ENCODE data around the gene SH3BGR. TPM values are rescaled to one million over a fixed set of nuclear protein-coding genes. Genes with fewer than 3 reads are reported as not detected.

The SH3BGR gene
- total RNA-seq, 2 donors from 2014 or later: 18.8 to 22.4 TPM

DNA sequence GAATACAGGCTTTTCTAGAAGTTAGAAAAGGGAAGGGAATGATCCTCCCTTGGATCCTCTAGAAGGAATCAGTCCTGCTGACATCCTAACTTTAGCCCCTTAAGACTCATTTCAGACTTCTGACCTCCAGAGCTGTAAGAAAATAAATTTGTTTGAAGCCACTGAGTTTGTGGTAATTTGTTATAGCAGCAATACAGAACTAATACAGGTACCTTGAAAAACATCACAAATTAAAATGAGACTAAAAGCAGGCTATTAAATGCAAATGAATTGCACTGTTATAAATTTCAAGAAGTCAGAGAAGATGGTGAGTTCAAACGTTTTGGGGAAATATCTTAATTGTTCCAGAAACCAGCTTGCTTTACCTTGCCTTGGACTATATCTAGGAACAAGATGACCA lies 12.5 kb upstream of the SH3BGR start:
- H3K9ac ChIP-seq (ENCODE audit: extremely low read depth, low read length, poor library complexity, severe bottlenecking): no peak overlapping the region
- Mint-ChIP-seq H3K36me3 (ENCODE audit: low read depth) (peaks cover 8% of the 10 kb centered on the region), H3K4me1 (peaks cover 31% of the 10 kb centered on the region), H3K9me3 (no peaks in the 10 kb centered on the region), H3K27ac (no peak overlapping the region), H3K4me3 (no peak overlapping the region), H3K27me3 (ENCODE audit: insufficient read depth) (peaks cover 2% of the 10 kb centered on the region)
- no peak overlapping the region for H3K27ac ChIP-seq (ENCODE audit: low read depth, low read length)
- H3K4me1 ChIP-seq (ENCODE audit: control insufficient read depth, insufficient read depth, low read length): peaks cover 2% of the 10 kb centered on the region
- DNase-seq: no peak
- peaks cover 11% of the 10 kb centered on the region for H3K36me3 ChIP-seq (ENCODE audit: control insufficient read depth, insufficient read depth, low read length)
- H3K9me3 ChIP-seq (ENCODE audit: control insufficient read depth, low read length): no peaks in the 10 kb centered on the region
- no peak overlapping the region for H3K4me3 ChIP-seq (ENCODE audit: low read length)
- 62 to 100% methylated on average over 1 of the region's 1 CpG for whole genome bisulfite sequencing, 2 experiments (ENCODE audit: insufficient coverage in 1 of 2, insufficient read length in 1 of 2)
- TF ChIP-seq, protein P1, sequence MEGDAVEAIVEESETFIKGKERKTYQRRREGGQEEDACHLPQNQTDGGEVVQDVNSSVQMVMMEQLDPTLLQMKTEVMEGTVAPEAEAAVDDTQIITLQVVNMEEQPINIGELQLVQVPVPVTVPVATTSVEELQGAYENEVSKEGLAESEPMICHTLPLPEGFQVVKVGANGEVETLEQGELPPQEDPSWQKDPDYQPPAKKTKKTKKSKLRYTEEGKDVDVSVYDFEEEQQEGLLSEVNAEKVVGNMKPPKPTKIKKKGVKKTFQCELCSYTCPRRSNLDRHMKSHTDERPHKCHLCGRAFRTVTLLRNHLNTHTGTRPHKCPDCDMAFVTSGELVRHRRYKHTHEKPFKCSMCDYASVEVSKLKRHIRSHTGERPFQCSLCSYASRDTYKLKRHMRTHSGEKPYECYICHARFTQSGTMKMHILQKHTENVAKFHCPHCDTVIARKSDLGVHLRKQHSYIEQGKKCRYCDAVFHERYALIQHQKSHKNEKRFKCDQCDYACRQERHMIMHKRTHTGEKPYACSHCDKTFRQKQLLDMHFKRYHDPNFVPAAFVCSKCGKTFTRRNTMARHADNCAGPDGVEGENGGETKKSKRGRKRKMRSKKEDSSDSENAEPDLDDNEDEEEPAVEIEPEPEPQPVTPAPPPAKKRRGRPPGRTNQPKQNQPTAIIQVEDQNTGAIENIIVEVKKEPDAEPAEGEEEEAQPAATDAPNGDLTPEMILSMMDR (conservative IDR thresholded peaks at IDR 0.05): no peak
- H3K27me3 ChIP-seq (ENCODE audit: control insufficient read depth, insufficient read depth, low read length, poor library complexity, severe bottlenecking): no peaks in the 10 kb centered on the region

DNA sequence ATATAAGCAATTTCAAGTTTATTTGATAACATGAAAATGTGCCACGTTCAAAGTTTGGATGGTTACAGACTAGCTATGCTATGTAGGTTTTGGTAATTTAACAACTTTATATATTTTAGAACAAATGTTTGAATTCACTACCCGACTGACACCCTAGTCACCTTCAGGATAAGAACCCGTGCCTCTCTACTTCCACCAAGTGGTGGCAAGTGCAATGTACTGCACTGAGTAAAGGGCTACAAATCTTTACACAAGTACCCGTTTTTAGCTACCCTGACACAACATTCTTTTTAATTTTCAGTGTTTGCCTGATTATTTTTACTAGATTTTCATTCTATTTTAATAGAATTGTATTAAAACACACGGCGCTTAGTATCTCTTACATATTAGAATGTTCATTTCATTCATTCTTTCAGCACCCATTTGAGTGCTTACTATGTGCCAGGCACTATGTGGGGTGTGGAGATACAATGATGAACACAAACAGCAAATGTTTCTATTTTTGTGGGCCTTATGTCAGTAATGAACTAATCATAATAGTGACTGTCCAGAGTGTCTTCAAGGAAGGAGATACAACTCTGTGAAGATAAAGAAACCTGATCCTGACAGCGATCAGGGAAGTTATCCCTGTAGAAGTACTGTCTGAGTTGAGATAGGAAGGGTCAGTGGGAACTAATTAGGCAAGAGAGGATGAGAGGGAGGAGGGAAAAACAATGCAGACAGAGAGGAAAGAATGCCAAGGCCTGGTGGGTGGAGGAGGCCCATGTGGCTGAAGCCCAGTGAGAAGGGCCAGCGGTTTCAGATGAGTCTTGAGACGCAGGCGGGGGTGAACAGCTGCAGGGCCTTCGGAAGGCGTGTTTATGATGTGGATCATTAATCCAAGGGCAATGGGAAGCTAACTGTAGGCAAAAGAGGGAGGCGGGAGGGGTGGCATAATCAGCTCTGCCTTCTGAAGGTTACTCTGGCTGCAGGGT lies 10.0 kb upstream of the SH3BGR start:
- no peak overlapping the region for H3K4me3 Mint-ChIP-seq
- Histone ChIP-seq H3K4me1 (ENCODE audit: control insufficient read depth, insufficient read depth, low read length) (peaks cover 2% of the 10 kb centered on the region), H3K9ac (ENCODE audit: extremely low read depth, low read length, poor library complexity, severe bottlenecking) (no peak overlapping the region), H3K9me3 (ENCODE audit: control insufficient read depth, low read length) (no peaks in the 10 kb centered on the region), H3K27me3 (ENCODE audit: control insufficient read depth, insufficient read depth, low read length, poor library complexity, severe bottlenecking) (no peaks in the 10 kb centered on the region), H3K27ac (ENCODE audit: low read depth, low read length) (no peak overlapping the region), H3K4me3 (ENCODE audit: low read length) (no peak overlapping the region), H3K36me3 (ENCODE audit: control insufficient read depth, insufficient read depth, low read length) (no peaks in the 10 kb centered on the region)
- peaks cover 8% of the 10 kb centered on the region for H3K36me3 Mint-ChIP-seq (ENCODE audit: low read depth)
- peaks cover 37% of the 10 kb centered on the region for H3K4me1 Mint-ChIP-seq
- H3K9me3 Mint-ChIP-seq: no peaks in the 10 kb centered on the region
- 65 to 71% methylated on average over 8 to 10 of the region's 13 CpGs for WGBS, 2 experiments (ENCODE audit: insufficient coverage in 1 of 2, insufficient read length in 1 of 2)
- H3K27ac Mint-ChIP-seq: peak overlapping the region; percentile 16
- TF ChIP-seq, protein P1 (conservative IDR thresholded peaks at IDR 0.05): peak; percentile 95
- peaks cover 2% of the 10 kb centered on the region for H3K27me3 Mint-ChIP-seq (ENCODE audit: insufficient read depth)
- DNase-seq: peak; percentile 65

DNA sequence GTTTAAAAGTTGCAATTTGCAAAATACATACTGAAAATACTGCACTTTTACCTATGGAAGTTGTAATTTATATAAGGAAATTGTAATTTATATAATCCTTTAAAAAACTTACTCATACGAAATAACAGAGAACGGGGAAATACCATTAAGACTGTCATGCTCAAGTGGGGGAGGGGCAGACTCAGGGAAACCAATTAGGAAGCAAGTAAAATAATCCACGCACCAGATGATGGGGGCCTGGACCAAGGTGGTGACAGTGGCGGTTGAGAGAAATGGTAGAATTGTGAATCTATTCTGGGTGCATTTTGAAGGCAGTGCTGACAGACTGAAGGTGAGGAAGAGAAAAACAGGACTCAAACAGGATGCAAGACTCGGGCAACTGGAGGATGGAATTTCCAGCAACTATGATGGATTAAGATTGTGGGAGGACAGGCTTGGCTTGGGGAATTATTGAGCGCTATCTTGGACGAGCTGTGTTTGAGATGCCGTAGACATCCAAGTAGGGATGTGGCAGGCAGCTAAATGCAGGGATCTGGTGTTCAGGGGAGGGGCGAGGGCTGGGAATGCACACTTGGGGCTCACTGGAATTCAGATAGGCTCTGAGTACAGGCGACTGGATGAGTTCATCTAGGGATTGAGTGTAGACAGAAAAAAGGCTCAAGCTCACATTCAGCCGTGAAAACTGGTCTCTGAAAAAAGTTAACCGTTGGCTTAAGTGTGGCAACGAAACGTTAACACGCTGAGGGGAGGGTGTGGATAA lies 7.2 kb upstream of the SH3BGR start:
- TF ChIP-seq, protein P1 (conservative IDR thresholded peaks at IDR 0.05): no peak
- Mint-ChIP-seq H3K9me3 (no peaks in the 10 kb centered on the region), H3K4me1 (peaks cover 34% of the 10 kb centered on the region), H3K27me3 (ENCODE audit: insufficient read depth) (peaks cover 2% of the 10 kb centered on the region), H3K27ac (peak overlapping the region; percentile 84), H3K36me3 (ENCODE audit: low read depth) (peaks cover 8% of the 10 kb centered on the region), H3K4me3 (peak overlapping the region; percentile 78)
- peak overlapping the region; percentile 93 for H3K9ac ChIP-seq (ENCODE audit: extremely low read depth, low read length, poor library complexity, severe bottlenecking)
- H3K4me1 ChIP-seq (ENCODE audit: control insufficient read depth, insufficient read depth, low read length): no peaks in the 10 kb centered on the region
- H3K27me3 ChIP-seq (ENCODE audit: control insufficient read depth, insufficient read depth, low read length, poor library complexity, severe bottlenecking): no peaks in the 10 kb centered on the region
- WGBS, 2 experiments (ENCODE audit: insufficient coverage in 1 of 2, insufficient read length in 1 of 2): 29 to 35% methylated on average over 13 to 15 of the region's 15 CpGs
- no peak overlapping the region for H3K27ac ChIP-seq (ENCODE audit: low read depth, low read length)
- peaks cover 11% of the 10 kb centered on the region for H3K9me3 ChIP-seq (ENCODE audit: control insufficient read depth, low read length)
- DNase-seq: peak; percentile 57
- H3K36me3 ChIP-seq (ENCODE audit: control insufficient read depth, insufficient read depth, low read length): no peaks in the 10 kb centered on the region
- peak overlapping the region; percentile 94 for H3K4me3 ChIP-seq (ENCODE audit: low read length)
